NCI-H748 treated with DMSO at 0.1 percent for 48 hours (cell line): ENCODE data around the gene MSRB3.
"Not testable (repeated sequence)": the region's sequence is repeated elsewhere in the genome, so short reads cannot be mapped to it uniquely, and the experiment has no call there.

Source experiments
- DNase-seq: peaks from one replicate; lab custom pipeline; 2025; lab: John Stamatoyannopoulos, UW

Gene MSRB3

DNA sequence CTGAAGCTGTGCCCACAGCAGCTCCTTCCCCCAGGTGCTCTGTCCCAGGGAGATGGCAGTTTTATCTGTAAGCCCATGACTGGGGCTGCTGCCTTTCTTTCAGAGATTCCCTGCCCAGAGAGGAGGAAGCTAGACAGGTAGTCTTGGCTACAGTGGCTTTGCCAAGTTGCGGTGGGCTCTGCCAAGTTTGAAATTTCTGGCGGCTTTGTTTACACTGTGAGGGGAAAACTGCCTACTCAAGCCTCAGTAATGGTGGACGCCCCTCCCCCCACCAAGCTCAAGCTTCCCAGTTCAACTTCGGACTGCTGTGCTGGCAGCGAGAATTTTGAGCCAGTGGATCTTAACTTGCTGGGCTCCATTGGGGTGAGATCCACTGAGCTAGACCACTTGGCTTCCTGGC is 124.7 kb downstream of the MSRB3 start:
- no peak for DNase-seq

DNA sequence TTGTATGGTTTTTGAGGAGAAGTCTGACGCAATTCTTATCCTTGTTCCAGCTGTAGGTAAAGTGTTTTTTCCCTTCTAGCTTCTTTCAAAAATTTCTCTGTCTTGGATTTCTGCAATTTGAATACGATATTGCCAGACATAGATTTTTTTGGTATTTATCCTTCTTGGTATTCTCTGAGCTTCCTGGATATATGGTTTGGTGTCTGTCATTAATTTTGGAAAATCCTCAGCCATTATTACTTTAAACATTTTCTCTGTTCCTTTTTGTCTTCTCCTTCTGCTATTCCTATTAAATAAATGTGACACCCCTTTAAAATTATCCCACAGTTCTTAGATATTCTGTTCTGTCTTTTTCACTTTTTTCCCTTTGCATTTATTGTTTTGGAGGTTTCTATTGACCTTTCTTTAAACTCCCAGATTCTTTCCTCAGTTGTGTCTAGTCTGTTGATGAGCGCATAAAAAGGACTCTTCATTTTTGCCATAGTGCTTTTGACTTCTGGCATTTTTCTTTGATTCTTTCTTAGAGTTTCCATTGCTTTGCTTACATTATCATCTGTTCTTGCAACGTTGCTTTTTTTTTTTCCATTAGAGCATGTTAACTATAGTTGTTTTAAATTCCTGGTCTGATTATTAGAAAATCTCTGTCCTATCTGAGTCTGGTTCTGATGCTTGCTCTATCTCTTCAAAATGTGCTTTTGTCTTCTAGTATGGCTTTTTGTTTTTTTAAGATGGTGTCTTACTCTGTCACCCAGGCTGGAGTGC is 129.1 kb downstream of the MSRB3 start:
- no peak for DNase-seq

GRCh38 chr12:65408441-65408840 is 130.0 kb downstream of the MSRB3 start:
- DNase-seq: no peak

DNA sequence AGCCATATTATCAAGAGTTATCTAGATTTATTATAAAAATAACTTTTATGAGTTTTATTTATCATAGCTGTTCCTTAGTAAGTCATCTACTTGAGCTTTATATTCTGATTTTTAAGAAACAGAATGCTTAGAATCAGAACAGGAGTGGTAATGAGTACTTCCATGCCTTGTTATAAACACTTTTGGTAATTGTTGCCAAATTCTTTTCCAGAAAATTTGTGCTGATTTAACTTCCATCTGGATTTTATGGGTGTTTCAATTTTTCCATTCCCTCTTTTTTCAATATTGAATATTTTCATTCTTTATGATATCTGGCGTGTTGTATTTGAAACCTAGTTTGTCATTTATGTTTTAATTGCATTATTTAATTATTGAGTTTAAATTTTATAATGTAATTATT is 131.2 kb downstream of the MSRB3 start:
- DNase-seq: no peak

GRCh38 chr12:65411171-65411570 is 132.7 kb downstream of the MSRB3 start:
- DNase-seq: no peak

DNA sequence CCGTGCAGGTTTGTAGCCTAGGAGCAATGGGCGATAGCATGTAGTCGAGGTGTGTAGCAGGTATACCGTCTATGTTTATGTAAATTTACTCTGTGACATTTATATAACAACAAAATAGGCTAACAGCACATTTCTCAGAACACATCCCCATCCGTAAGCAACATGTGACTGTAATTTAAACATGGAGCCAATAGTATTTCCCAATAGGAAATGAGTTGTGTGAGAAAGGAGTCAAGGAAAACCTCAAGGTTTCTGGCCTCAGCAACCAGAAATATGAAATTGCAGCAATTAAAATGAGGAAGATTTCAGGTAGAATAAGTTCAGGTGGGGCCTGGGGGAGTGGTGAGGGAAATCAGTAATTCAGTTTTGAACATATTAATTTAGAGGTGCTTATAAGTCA is 136.0 kb downstream of the MSRB3 start:
- no peak for DNase-seq

GRCh38 chr12:65415826-65416225 is 137.3 kb downstream of the MSRB3 start:
- DNase-seq: no peak

GRCh38 chr12:65419284-65420072 is 141.0 kb downstream of the MSRB3 start:
- DNase-seq: no peak

- DNase-seq: no peak
Observed at GRCh38 chr12:65420941-65421340, 142.5 kb downstream of the MSRB3 start.

DNA sequence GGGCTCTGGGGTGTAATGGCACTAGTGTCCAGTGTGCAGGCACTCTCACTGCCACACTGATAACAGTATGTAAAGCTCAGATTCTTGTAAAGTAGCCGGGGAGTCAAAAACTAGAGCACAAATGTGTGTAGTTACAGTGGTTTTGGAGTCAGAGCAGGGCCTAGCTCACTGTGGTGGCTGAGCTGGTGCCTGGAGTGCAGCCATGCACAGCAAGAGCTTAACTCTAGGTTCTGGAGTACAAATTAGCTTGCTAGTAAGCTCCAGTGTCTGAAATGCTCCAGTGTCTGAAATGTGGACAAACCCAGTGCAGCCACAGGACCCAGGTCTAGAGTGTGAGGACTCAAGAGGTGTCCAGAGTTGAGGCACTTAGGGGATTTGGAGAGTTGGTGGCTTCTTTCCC is 149.2 kb downstream of the MSRB3 start:
- DNase-seq: no peak

GRCh38 chr12:65430006-65430405 is 151.5 kb downstream of the MSRB3 start:
- no peak for DNase-seq

DNA sequence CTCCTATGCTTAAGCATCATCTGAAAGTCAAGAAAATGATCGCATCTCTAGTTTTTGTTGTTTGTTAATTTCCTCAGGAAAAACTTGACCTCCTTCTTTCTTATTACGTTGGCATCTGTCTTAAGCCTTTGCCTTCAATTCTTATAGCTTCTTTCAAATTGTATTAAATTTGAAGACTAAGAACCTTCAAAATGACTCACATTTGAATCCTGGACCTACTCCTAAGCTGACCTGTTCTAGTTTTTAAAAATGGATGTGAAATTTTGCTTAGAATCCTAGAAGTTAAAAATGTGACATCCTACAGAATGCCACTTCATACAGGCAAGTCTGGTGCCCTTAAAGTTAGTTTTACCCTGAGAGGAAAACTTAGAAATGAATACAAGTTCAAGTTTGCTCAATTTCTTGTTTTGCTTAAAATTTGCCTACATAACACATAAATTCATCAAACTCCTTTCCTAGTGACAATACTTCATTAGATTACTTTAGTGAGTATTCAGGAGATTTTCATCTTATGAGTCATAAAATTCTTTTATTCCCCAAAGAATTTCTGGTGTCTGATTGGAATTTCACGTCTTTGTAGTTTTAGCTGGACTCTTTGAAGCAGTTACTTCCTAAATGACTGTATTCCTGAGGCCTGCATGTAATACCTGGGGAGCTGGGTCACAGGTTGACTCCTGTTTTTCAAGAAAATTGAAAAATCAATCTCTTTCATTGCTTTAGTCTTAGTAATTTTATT is 152.3 kb downstream of the MSRB3 start:
- DNase-seq: no peak

- DNase-seq: no peak
Observed at GRCh38 chr12:65432114-65432513, 153.6 kb downstream of the MSRB3 start.

GRCh38 chr12:65432651-65433050 is 154.2 kb downstream of the MSRB3 start:
- no peak for DNase-seq

- no peak for DNase-seq
Observed at GRCh38 chr12:65434737-65435136, 156.3 kb downstream of the MSRB3 start.

GRCh38 chr12:65443038-65443437 is 164.6 kb downstream of the MSRB3 start:
- DNase-seq: no peak

GRCh38 chr12:65444996-65445395 is 166.5 kb downstream of the MSRB3 start:
- no peak for DNase-seq

DNA sequence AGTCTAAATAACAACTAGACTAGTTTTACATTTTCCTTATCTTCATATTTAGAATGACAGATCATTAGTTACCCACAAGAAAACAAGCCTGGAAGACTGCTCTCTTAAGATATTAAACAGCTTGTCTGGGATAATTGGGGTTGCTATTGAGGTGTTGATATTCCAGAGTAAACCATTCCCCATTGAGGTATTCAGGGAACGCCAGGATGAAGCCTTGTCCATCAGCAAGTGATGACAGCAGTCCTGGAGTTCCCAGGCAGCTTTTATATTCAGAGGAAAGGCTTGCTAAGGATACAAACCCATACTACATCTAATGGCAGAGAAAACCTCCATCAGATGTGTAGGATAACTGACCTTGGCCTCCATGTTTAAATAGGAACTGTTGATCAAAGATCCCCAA is 168.4 kb downstream of the MSRB3 start:
- DNase-seq: no peak

- no peak for DNase-seq
Observed at GRCh38 chr12:65449400-65449799, 170.9 kb downstream of the MSRB3 start.

GRCh38 chr12:65450625-65451024 is 172.1 kb downstream of the MSRB3 start:
- no peak for DNase-seq

GRCh38 chr12:65454115-65454787 is 175.8 kb downstream of the MSRB3 start:
- no peak for DNase-seq

- not testable (repeated sequence) for DNase-seq
Observed at GRCh38 chr12:65457341-65457740, 178.9 kb downstream of the MSRB3 start.
